ENCODE results near the gene PLOD1. TPM values are rescaled to one million over a fixed set of nuclear protein-coding genes. Genes with fewer than 3 reads are reported as not detected.

PLOD1 gene
- total RNA-seq, 1 experiment from 2014 or later: 46.9 TPM

DNA sequence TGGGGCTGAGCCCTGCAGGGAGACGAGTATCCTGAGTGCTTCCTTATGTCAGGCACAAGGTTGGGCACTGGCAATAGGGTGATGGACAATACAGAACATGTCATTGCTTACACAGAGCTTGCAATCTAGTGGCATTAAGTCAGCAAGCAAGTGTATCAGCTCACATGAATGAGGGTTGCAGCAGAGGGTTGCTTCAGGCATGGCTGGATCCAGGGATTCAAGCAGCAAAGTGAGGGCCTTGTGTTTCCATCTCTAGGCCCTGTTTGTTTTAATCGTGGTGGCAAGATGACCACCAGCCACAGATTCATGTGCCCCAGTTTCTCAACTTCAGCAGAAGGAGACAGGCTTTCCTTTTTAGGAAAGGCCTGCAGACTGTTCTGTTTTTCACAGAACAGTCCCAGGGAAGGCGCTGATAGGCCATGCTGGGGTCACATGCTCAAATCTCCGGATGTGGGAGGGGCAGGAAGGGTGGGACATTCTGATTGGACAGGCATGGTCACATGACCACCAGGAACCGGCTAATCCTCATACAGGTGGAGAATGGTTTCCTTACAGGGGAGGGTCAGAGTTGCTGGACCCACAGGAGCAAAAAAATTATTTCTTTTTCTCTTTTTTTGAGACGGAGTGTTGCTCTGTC, 14.4 kb downstream of the PLOD1 start:
- H3K36me3 Mint-ChIP-seq: peaks cover 47% of the 10 kb centered on the region
- ChIA-PET POLR2A (no interaction called here), CTCF (no interaction called here)
- H3K9me3 Mint-ChIP-seq: peaks cover 4% of the 10 kb centered on the region
- no peak overlapping the region for H3K4me3 Mint-ChIP-seq
- no peaks in the 10 kb centered on the region; the same call in 1 of the 2 replicates for H3K27me3 Mint-ChIP-seq (ENCODE audit: low read depth)
- H3K27ac Mint-ChIP-seq: no peak overlapping the region
- TF ChIP-seq HMGA2 (CRISPR knock-in tag; IDR thresholded peaks at IDR 0.05): no peak
- TF ChIP-seq GTF2I (CRISPR knock-in tag; conservative IDR thresholded peaks at IDR 0.05): no peak
- TF ChIP-seq TP53 (CRISPR knock-in tag; IDR thresholded peaks at IDR 0.05): no peak
- no peak for TF ChIP-seq MAX (CRISPR knock-in tag; IDR thresholded peaks at IDR 0.05)
- TF ChIP-seq PRDM15 (CRISPR knock-in tag; IDR thresholded peaks at IDR 0.05): no peak
- TF ChIP-seq, protein P1, sequence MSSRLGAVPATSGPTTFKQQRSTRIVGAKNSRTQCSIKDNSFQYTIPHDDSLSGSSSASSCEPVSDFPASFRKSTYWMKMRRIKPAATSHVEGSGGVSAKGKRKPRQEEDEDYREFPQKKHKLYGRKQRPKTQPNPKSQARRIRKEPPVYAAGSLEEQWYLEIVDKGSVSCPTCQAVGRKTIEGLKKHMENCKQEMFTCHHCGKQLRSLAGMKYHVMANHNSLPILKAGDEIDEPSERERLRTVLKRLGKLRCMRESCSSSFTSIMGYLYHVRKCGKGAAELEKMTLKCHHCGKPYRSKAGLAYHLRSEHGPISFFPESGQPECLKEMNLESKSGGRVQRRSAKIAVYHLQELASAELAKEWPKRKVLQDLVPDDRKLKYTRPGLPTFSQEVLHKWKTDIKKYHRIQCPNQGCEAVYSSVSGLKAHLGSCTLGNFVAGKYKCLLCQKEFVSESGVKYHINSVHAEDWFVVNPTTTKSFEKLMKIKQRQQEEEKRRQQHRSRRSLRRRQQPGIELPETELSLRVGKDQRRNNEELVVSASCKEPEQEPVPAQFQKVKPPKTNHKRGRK (CRISPR knock-in tag; IDR thresholded peaks at IDR 0.05; ENCODE audit: borderline replicate concordance): no peak
- no peak for TF ChIP-seq ZNF263 (CRISPR knock-in tag; IDR thresholded peaks at IDR 0.05; ENCODE audit: low read depth)
- TF ChIP-seq, protein P2, sequence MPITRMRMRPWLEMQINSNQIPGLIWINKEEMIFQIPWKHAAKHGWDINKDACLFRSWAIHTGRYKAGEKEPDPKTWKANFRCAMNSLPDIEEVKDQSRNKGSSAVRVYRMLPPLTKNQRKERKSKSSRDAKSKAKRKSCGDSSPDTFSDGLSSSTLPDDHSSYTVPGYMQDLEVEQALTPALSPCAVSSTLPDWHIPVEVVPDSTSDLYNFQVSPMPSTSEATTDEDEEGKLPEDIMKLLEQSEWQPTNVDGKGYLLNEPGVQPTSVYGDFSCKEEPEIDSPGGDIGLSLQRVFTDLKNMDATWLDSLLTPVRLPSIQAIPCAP (CRISPR knock-in tag; IDR thresholded peaks at IDR 0.05): no peak
- TF ChIP-seq NR3C1 (CRISPR knock-in tag; conservative IDR thresholded peaks at IDR 0.05; ENCODE audit: low read depth): no peak
- TF ChIP-seq, protein P3, sequence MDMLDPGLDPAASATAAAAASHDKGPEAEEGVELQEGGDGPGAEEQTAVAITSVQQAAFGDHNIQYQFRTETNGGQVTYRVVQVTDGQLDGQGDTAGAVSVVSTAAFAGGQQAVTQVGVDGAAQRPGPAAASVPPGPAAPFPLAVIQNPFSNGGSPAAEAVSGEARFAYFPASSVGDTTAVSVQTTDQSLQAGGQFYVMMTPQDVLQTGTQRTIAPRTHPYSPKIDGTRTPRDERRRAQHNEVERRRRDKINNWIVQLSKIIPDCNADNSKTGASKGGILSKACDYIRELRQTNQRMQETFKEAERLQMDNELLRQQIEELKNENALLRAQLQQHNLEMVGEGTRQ (CRISPR knock-in tag; IDR thresholded peaks at IDR 0.05): peak; percentile 86
- TF ChIP-seq, protein P4, sequence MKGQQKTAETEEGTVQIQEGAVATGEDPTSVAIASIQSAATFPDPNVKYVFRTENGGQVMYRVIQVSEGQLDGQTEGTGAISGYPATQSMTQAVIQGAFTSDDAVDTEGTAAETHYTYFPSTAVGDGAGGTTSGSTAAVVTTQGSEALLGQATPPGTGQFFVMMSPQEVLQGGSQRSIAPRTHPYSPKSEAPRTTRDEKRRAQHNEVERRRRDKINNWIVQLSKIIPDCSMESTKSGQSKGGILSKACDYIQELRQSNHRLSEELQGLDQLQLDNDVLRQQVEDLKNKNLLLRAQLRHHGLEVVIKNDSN (CRISPR knock-in tag; IDR thresholded peaks at IDR 0.05): peak; percentile 75
- no peak for TF ChIP-seq RORB (CRISPR knock-in tag; IDR thresholded peaks at IDR 0.05)
- 0 out of 2 replicates have a peak, but pooled peaks have one; percentile 7 for TF ChIP-seq NFYB (CRISPR knock-in tag; conservative IDR thresholded peaks at IDR 0.05; ENCODE audit: low read depth)
- DNase-seq (ENCODE audit: low spot score) (no peak), ATAC-seq (peak; percentile 10; the same call in 1 of the 2 replicates)
- peaks cover 19% of the 10 kb centered on the region for H3K4me1 Mint-ChIP-seq

GRCh38 chr1:11951901-11952300, 17.4 kb downstream of the PLOD1 start:
- peaks cover 4% of the 10 kb centered on the region for H3K9me3 Mint-ChIP-seq
- ChIA-PET POLR2A (no interaction called here), CTCF (interaction anchor here (1.7 kb wide), 1 partner anchor 15 kb away, joined by 5 read pairs; no protein-coding TSS in a partner anchor)
- no peak overlapping the region for H3K27ac Mint-ChIP-seq
- H3K36me3 Mint-ChIP-seq: peaks cover 41% of the 10 kb centered on the region
- ATAC-seq (no peak), DNase-seq (ENCODE audit: low spot score) (no peak)
- H3K4me3 Mint-ChIP-seq: no peak overlapping the region
- H3K4me1 Mint-ChIP-seq: peaks cover 6% of the 10 kb centered on the region; the same call in 1 of the 2 replicates
- H3K27me3 Mint-ChIP-seq (ENCODE audit: low read depth): no peaks in the 10 kb centered on the region
- TF ChIP-seq, protein P2 (CRISPR knock-in tag; IDR thresholded peaks at IDR 0.05): no peak
- TF ChIP-seq OVOL2 (CRISPR knock-in tag; IDR thresholded peaks at IDR 0.05; ENCODE audit: borderline replicate concordance) (no peak), TCF7 (CRISPR knock-in tag; IDR thresholded peaks at IDR 0.05; ENCODE audit: low read depth) (no peak), ESRRA (CRISPR knock-in tag; IDR thresholded peaks at IDR 0.05; ENCODE audit: borderline replicate concordance) (no peak), ZNF317 (CRISPR knock-in tag; IDR thresholded peaks at IDR 0.05; ENCODE audit: borderline replicate concordance, low read depth) (no peak), IRF2 (CRISPR knock-in tag; IDR thresholded peaks at IDR 0.05; ENCODE audit: borderline replicate concordance, low read depth) (no peak), TEAD1 (CRISPR knock-in tag; IDR thresholded peaks at IDR 0.05) (no peak), CREB1 (CRISPR knock-in tag; IDR thresholded peaks at IDR 0.05) (no peak), ETV6 (CRISPR knock-in tag; IDR thresholded peaks at IDR 0.05) (no peak), PRDM15 (CRISPR knock-in tag; IDR thresholded peaks at IDR 0.05) (no peak)

Measured in WTC11 (cell line).